Ovary (tissue), 3 donors: ENCODE data around the gene SMAD9.

Source experiments
- EP300 ChIP-seq: sonication (generic); formaldehyde crosslinking; IDR thresholded peaks from one replicate; pipeline ENCODE4 v1.6.1; 2017; ENCODE audit warnings: antibody characterized with exemption
- POLR2A ChIP-seq: fragments of 450-650 bp; IDR thresholded peaks from one replicate; pipeline ENCODE4 v1.6.1; 2017; ENCODE audit warnings: antibody characterized with exemption, mild to moderate bottlenecking, moderate library complexity
- TF ChIP-seq, protein P1 (sequence below), 3 donors: fragments of 450-650 bp in 2 of 3; fragments of 200-600 bp in 1 of 3; IDR thresholded peaks; one replicate each; pipeline versions ENCODE4 v1.5.1 to v1.8.0; 2016 to 2022; ENCODE audit warnings: antibody characterized with exemption in 3 of 3, mild to moderate bottlenecking in 1 of 3
- donor health status: DM: no; HTN: no; CAD: no.

GRCh38 chr13:36837354-36838092, 82.5 kb downstream of the SMAD9 start:
- no peak for TF ChIP-seq POLR2A
- TF ChIP-seq, protein P1, sequence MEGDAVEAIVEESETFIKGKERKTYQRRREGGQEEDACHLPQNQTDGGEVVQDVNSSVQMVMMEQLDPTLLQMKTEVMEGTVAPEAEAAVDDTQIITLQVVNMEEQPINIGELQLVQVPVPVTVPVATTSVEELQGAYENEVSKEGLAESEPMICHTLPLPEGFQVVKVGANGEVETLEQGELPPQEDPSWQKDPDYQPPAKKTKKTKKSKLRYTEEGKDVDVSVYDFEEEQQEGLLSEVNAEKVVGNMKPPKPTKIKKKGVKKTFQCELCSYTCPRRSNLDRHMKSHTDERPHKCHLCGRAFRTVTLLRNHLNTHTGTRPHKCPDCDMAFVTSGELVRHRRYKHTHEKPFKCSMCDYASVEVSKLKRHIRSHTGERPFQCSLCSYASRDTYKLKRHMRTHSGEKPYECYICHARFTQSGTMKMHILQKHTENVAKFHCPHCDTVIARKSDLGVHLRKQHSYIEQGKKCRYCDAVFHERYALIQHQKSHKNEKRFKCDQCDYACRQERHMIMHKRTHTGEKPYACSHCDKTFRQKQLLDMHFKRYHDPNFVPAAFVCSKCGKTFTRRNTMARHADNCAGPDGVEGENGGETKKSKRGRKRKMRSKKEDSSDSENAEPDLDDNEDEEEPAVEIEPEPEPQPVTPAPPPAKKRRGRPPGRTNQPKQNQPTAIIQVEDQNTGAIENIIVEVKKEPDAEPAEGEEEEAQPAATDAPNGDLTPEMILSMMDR (IDR thresholded peaks at IDR 0.05), result no peak
- no peak for TF ChIP-seq EP300
